HepG2 (cell line): ENCODE results near the gene MALRD1.

Experiments
- EZH2 ChIP-seq: conservative IDR thresholded peaks from 2 replicates; pipeline ENCODE4 v1.6.1; 2012; ENCODE audit warnings: mild to moderate bottlenecking, low read depth, low read length, moderate library complexity
- FOSL1 ChIP-seq: sonication (generic); formaldehyde crosslinking; IDR thresholded peaks from 2 replicates; pipeline ENCODE4 v1.9.0; 2021; ENCODE audit warnings: missing genetic modification reagents, borderline replicate concordance
- FOXA1 ChIP-seq, 2 experiments: fragments of 450-650 bp in 1 of 2; sonication (generic) in 1 of 2; formaldehyde crosslinking in 1 of 2; IDR thresholded peaks; 2 replicates each; pipeline versions ENCODE4 v1.4.0 to v1.6.1; 2016 to 2020; ENCODE audit warnings: missing genetic modification reagents in 1 of 2
- PAX8 ChIP-seq: sonication (generic); formaldehyde crosslinking; IDR thresholded peaks from 2 replicates; pipeline ENCODE4 v1.8.0; 2022; ENCODE audit warnings: mild to moderate bottlenecking, missing genetic modification reagents, borderline replicate concordance
- POLR2AphosphoS5 ChIP-seq: IDR thresholded peaks from 2 replicates; pipeline ENCODE4 v1.6.1; 2012; ENCODE audit warnings: low read depth, low read length
- ZNF354B ChIP-seq: sonication (generic); formaldehyde crosslinking; IDR thresholded peaks from 2 replicates; pipeline ENCODE4 v1.8.0; 2022; ENCODE audit warnings: mild to moderate bottlenecking, missing genetic modification reagents
- ZNF451 ChIP-seq: sonication (generic); formaldehyde crosslinking; IDR thresholded peaks from 2 replicates; pipeline ENCODE4 v1.5.0; 2020; ENCODE audit warnings: mild to moderate bottlenecking, missing genetic modification reagents
- ZSCAN29 ChIP-seq: sonication (generic); formaldehyde crosslinking; conservative IDR thresholded peaks from 2 replicates; pipeline ENCODE4 v1.4.0; 2020; ENCODE audit warnings: mild to moderate bottlenecking, missing genetic modification reagents
- TF ChIP-seq, protein P1 (sequence below): sonication (generic); formaldehyde crosslinking; IDR thresholded peaks from 2 replicates; pipeline ENCODE4 v1.8.1; 2023; ENCODE audit warnings: missing genetic modification reagents, mild to moderate bottlenecking, borderline replicate concordance
- TF ChIP-seq, protein P2 (sequence below): sonication (generic); formaldehyde crosslinking; IDR thresholded peaks from 2 replicates; pipeline ENCODE4 v1.4.0; 2020; ENCODE audit warnings: missing genetic modification reagents
- TF ChIP-seq, protein P3 (sequence below): sonication (generic); formaldehyde crosslinking; IDR thresholded peaks from 2 replicates; pipeline ENCODE4 v1.4.0; 2020; ENCODE audit warnings: mild to moderate bottlenecking, missing genetic modification reagents

DNA sequence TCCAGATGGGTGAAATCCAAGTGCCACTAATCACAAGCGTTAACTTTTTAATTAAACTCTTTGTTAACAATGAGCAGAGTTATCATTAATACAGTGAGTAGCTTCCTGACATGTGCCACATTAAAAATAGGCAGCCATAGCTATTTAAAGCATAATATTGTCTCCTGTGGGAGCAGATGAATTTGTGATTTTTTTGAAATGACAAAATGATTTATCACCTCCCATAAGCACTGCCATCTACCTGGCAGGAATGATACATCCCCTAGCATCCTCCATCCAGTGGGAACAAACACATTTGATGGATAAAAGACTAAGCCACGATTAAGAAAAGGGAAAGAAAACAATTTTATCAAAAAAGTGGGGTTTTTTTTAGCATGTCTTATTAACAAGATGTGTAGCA lies 605.3 kb downstream of the MALRD1 start:
- TF ChIP-seq, protein P1, sequence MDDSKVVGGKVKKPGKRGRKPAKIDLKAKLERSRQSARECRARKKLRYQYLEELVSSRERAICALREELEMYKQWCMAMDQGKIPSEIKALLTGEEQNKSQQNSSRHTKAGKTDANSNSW (CRISPR knock-in tag): no peak
- TF ChIP-seq ZNF451 (no peak), FOXA1 (IDR thresholded peaks at IDR 0.05) (no peak), FOXA1 (CRISPR knock-in tag; IDR thresholded peaks at IDR 0.05) (no peak), POLR2AphosphoS5 (no peak), FOSL1 (CRISPR knock-in tag) (no peak), PAX8 (no peak), EZH2 (no peak), ZNF354B (no peak), ZSCAN29 (CRISPR knock-in tag) (no peak)
- TF ChIP-seq, protein P2, sequence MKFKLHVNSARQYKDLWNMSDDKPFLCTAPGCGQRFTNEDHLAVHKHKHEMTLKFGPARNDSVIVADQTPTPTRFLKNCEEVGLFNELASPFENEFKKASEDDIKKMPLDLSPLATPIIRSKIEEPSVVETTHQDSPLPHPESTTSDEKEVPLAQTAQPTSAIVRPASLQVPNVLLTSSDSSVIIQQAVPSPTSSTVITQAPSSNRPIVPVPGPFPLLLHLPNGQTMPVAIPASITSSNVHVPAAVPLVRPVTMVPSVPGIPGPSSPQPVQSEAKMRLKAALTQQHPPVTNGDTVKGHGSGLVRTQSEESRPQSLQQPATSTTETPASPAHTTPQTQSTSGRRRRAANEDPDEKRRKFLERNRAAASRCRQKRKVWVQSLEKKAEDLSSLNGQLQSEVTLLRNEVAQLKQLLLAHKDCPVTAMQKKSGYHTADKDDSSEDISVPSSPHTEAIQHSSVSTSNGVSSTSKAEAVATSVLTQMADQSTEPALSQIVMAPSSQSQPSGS (CRISPR knock-in tag): no peak
- TF ChIP-seq, protein P3, sequence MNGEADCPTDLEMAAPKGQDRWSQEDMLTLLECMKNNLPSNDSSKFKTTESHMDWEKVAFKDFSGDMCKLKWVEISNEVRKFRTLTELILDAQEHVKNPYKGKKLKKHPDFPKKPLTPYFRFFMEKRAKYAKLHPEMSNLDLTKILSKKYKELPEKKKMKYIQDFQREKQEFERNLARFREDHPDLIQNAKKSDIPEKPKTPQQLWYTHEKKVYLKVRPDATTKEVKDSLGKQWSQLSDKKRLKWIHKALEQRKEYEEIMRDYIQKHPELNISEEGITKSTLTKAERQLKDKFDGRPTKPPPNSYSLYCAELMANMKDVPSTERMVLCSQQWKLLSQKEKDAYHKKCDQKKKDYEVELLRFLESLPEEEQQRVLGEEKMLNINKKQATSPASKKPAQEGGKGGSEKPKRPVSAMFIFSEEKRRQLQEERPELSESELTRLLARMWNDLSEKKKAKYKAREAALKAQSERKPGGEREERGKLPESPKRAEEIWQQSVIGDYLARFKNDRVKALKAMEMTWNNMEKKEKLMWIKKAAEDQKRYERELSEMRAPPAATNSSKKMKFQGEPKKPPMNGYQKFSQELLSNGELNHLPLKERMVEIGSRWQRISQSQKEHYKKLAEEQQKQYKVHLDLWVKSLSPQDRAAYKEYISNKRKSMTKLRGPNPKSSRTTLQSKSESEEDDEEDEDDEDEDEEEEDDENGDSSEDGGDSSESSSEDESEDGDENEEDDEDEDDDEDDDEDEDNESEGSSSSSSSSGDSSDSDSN: no peak
